ENCODE results near the gene SSBP3.

Gene SSBP3

GRCh38 chr1:54266908-54267307 lies 139.3 kb downstream of the SSBP3 start:
- DNase-seq (ENCODE audit: low spot score) = no peak

DNA sequence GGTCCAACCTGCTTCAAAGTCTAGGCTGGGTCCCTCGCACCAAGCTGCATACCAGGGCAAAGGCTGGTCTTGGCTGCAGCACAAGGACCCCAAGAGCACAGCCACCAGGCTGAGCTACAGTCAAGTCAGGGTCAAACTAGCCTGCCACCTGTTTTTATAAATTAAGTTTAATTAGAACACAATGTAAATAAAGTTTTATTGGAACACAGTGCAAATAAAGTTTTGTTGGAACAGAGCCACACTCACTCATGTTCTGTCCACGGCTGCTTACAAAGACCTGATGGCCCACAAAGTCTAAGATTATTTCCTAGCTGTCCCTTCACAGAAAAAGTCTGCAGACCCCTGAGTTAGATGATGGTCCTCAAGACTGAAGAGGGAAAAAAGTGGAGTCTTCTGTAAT lies 140.0 kb downstream of the SSBP3 start:
- DNase-seq (ENCODE audit: low spot score) = no peak

- DNase-seq (ENCODE audit: low spot score) = no peak
Observed at GRCh38 chr1:54265659-54266058, 140.5 kb downstream of the SSBP3 start.

DNA sequence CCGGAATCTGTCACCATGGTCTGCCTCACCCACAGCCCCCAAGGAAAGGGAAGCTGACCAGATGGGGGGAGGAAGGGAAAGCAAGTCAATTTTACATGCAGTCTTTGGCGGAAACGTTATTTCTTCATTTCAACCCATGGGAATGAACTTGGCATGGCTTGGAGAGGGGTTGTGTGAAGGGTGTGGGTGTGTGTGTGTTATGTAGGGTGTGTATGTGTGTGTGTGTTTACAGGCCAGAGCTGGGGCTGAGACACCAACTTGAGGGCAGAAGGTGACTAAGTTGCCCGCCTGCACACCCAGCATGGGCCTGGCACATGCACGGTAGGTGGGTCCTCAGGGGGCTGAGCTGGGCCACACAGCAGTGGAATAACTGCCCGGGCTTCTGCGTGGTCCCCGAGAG lies 141.1 kb downstream of the SSBP3 start:
- DNase-seq (ENCODE audit: low spot score) = no peak

- DNase-seq (ENCODE audit: low spot score) = no peak
Observed at GRCh38 chr1:54263601-54264226, 142.5 kb downstream of the SSBP3 start.

- DNase-seq (ENCODE audit: low spot score) = no peak
Observed at GRCh38 chr1:54262244-54262643, 143.9 kb downstream of the SSBP3 start.

DNA sequence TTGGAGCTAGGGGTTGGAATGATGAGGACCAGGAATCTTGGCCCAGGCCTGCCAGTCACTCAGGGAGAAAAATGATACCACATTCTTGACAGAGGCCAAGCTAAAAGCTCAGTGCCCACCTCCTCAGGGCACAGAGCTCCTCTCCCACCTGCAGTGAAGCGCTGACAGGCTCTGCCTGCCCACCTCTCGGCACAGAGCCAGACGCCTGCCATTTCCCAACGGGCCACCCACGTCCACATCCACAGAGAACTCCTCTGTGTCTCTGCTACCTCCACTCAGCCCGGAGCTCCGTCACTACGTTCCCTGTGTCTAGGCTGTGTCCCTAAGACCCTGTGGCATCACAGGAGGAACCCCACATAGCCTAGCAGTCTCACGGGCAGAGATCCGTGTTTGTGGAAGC lies 145.4 kb downstream of the SSBP3 start:
- DNase-seq (ENCODE audit: low spot score) = no peak

GRCh38 chr1:54259546-54260140 lies 146.6 kb downstream of the SSBP3 start:
- DNase-seq (ENCODE audit: low spot score) = no peak

DNA sequence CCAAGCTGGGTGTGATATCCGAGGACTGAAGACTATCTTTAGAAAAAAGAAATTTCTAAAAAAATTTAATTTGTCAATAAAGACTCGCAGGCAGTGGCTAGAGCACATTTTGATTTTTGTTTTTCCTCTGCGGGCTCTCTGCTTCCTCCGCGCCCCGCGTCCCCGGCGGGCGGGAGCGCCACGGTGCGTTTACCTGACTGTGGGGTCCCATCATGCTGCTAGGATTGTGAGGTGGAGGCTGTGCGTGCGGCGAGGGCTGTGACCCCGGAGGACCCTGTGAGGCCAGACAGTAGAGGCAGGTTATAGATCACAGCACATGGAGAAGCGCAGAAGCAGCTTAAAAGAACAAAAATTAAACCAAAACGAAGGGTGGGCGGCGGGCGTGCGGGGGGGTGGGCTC lies 148.3 kb downstream of the SSBP3 start:
- no peak for DNase-seq (ENCODE audit: low spot score)

DNA sequence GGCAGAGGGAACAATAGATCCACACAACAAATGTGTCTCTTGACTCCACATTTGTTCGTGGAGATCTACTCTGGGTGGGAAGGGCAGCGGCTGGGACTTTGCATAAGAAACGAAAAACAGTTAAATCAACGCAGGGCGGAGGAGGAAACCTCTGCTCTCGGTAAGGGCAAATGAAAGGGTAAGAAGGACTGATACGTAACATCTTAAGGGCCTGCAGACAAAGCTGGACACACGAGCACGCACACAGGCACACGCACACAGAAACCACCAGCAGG lies 148.9 kb downstream of the SSBP3 start:
- DNase-seq (ENCODE audit: low spot score) = no peak

- no peak for DNase-seq (ENCODE audit: low spot score)
Observed at GRCh38 chr1:54256522-54257345, 149.5 kb downstream of the SSBP3 start.

DNA sequence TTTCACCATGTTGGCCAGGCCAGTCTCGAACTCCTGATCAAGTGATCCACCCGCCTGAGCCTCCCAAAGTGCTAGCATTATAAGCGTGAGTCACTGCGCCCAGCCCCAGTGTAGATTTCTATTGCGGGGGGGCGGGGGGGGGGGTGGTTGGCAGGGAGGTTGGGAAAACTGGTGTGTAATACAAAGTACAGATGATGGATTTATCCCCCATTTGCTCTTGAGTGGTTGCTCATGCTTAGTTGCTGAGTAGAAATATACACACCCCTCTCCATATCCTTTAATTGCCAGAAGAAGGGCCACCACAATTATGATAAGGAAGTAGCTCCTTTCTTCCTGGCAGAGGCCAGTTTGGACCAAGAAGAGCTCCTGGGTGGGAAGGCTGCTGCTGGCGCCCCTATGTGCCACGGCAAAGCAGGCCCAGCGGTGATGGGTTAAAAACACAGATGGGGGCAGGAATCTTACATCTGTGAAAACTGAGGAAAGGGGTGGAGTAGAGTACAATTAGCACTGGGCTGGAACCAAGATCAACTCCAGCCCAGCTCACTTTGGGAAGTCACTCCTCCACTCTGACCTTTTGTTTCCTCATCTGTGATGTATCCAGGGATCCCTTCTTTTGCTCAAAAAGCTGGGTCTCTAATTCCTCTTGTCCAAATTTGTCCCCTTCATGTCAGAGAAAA lies 151.0 kb downstream of the SSBP3 start:
- DNase-seq (ENCODE audit: low spot score) = no peak

- DNase-seq (ENCODE audit: low spot score) = no peak
Observed at GRCh38 chr1:54254055-54254454, 152.1 kb downstream of the SSBP3 start.

GRCh38 chr1:54253480-54253879 lies 152.7 kb downstream of the SSBP3 start:
- DNase-seq (ENCODE audit: low spot score) = no peak

GRCh38 chr1:54252371-54252936 lies 153.7 kb downstream of the SSBP3 start:
- DNase-seq (ENCODE audit: low spot score) = no peak

GRCh38 chr1:54250670-54251069 lies 155.5 kb downstream of the SSBP3 start:
- no peak for DNase-seq (ENCODE audit: low spot score)

GRCh38 chr1:54249819-54250435 lies 156.3 kb downstream of the SSBP3 start:
- no peak for DNase-seq (ENCODE audit: low spot score)

- no peak for DNase-seq (ENCODE audit: low spot score)
Observed at GRCh38 chr1:54248966-54249365, 157.2 kb downstream of the SSBP3 start.

DNA sequence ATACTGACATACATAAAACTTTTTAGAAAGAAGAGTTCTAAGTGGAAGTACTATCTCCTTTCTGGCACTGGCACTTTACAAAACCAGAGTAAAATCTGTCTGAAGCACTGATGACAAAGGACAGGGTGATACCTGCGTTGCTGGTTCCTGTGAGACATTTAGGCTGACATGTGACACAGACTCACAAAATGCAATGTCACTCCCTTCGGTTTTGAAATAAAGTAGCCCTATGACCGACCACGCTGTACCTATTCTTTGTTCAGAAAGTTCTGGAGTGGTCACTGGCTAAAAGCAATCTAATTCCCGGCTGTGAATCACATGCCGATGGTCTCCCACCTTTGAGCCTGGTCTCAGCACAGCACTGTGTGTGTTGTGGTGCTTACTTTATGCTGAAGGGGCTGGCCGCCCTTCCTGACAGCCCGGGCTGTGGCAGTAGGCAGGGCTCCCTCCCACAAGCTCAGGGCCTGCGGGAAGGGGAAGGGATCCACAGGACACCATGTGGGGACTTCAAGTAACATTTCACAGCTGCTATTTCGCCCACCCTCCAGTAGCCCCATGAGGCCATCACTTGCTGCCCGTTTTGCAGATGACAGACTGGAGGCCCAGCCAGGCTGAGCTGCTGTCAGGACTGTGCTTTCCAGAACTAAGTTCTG lies 158.2 kb downstream of the SSBP3 start:
- no peak for DNase-seq (ENCODE audit: low spot score)

DNA sequence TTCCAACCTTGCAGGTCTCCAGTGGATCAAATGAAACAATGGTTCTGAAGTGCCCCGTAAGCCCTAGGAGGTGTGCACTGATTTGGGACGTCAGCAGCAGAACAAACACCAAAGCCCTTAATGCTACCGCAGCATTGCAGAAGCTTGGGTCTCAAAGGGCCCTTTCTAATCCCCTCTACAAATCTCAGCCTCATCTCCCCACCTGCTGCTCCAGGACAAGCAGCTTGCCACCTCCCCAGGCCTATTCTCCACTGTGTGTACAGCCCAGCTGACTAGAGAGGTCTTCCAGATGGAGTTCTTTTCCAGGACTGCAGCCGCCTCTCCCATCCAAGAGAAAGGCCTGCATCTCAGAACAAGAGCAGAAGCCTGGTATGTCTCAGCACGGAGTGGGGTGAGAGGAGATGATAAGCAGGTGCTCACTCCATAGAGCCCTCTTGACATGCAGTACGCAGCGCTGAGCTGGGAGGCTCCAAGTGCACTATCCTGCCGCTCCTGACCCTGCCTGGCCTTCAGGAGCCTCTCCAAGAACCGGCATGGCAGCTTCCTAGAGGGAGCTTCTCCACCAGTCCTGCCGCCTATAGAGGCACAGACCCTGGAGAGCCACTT lies 160.0 kb downstream of the SSBP3 start:
- DNase-seq (ENCODE audit: low spot score) = no peak

GRCh38 chr1:54245501-54245900 lies 160.7 kb downstream of the SSBP3 start:
- DNase-seq (ENCODE audit: low spot score) = no peak

Measured in CD4-positive, alpha-beta T cell treated with Interleukin-2 at 100 ng/mL for 4 hours (primary cell).